WTC11 (cell line): ENCODE results near the gene LINC00237.

ENCODE experiments used
- ELF4 ChIP-seq: sonication (generic); formaldehyde crosslinking; IDR thresholded peaks from 2 replicates; pipeline ENCODE4 v1.8.1; 2022; ENCODE audit warnings: low read depth, mild to moderate bottlenecking, moderate library complexity, missing genetic modification reagents
- ESRRA ChIP-seq: sonication (generic); formaldehyde crosslinking; IDR thresholded peaks from 2 replicates; pipeline ENCODE4 v1.8.1; 2022; ENCODE audit warnings: mild to moderate bottlenecking, missing genetic modification reagents, borderline replicate concordance
- TEAD4 ChIP-seq: sonication (generic); formaldehyde crosslinking; IDR thresholded peaks from 2 replicates; pipeline ENCODE4 v1.8.0; 2022; ENCODE audit warnings: mild to moderate bottlenecking, missing genetic modification reagents
- ZNF423 ChIP-seq: fragments of 250-450 bp; sonication (Bioruptor Pico); IDR thresholded peaks from 2 replicates; pipeline ENCODE4 v2.1.2; 2022; ENCODE audit warnings: mild to moderate bottlenecking, moderate library complexity
- TF ChIP-seq, protein P1 (sequence below): sonication (generic); formaldehyde crosslinking; IDR thresholded peaks from 2 replicates; pipeline ENCODE4 v1.8.1; 2023; ENCODE audit warnings: mild to moderate bottlenecking, missing genetic modification reagents, moderate library complexity
- TF ChIP-seq, protein P2 (sequence below): sonication (generic); formaldehyde crosslinking; IDR thresholded peaks from 2 replicates; pipeline ENCODE4 v1.8.1; 2022; ENCODE audit warnings: missing genetic modification reagents, borderline replicate concordance
- TF ChIP-seq, protein P3 (sequence below): sonication (generic); formaldehyde crosslinking; IDR thresholded peaks from 2 replicates; pipeline ENCODE4 v1.8.0; 2022; ENCODE audit warnings: mild to moderate bottlenecking, missing genetic modification reagents
- TF ChIP-seq, protein P4 (sequence below): fragments of 250-450 bp; sonication (Bioruptor Pico); IDR thresholded peaks from 2 replicates; pipeline ENCODE4 v1.9.0; 2021; ENCODE audit warnings: moderate library complexity, mild to moderate bottlenecking, inconsistent platforms, borderline replicate concordance
- TF ChIP-seq, protein P5 (sequence below): fragments of 200-600 bp; IDR thresholded peaks from 2 replicates; pipeline ENCODE4 v1.8.0; 2022; ENCODE audit warnings: antibody characterized with exemption
- TF ChIP-seq, protein P6 (sequence below): sonication (generic); formaldehyde crosslinking; IDR thresholded peaks from 2 replicates; pipeline ENCODE4 v1.8.0; 2022; ENCODE audit warnings: mild to moderate bottlenecking, missing genetic modification reagents

DNA sequence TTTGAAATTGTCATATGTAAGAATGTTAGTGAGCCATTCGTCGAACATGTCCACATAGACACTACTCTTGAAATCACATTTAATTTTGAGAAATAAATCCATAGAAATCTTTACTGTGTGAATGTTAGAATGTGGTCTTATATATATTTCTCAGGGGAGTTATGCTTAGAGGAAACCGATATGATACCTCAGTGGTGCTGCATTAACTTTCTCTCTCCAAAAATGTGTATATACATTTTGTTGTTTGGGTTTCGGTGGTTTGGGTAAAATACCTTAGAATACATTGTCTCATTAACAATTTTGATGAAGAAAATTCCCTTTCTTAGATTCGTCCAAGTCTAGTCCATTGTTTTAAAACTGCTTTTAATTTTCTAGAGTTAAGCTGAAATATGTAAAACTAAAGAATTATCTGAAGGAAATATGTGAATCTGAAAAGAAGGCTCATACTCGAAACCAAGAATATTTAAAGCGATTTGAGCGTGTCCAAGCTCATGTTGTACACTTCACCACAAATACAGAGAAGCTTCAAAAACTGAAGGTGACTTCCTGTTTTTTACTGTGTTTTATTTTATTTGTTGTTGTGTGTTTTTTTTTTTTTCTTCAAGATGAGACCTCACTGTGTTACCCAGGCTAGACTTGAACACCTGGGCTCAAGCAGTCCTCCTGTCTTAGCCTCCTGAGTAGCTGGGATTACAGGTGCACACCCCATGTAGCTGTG, 30.0 kb upstream of the LINC00237 start:
- TF ChIP-seq, protein P1, sequence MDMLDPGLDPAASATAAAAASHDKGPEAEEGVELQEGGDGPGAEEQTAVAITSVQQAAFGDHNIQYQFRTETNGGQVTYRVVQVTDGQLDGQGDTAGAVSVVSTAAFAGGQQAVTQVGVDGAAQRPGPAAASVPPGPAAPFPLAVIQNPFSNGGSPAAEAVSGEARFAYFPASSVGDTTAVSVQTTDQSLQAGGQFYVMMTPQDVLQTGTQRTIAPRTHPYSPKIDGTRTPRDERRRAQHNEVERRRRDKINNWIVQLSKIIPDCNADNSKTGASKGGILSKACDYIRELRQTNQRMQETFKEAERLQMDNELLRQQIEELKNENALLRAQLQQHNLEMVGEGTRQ (CRISPR knock-in tag), result no peak
- TF ChIP-seq ZNF423 (CRISPR knock-in tag) (no peak), ESRRA (CRISPR knock-in tag) (no peak), ELF4 (no peak), TEAD4 (no peak)
- TF ChIP-seq, protein P2, sequence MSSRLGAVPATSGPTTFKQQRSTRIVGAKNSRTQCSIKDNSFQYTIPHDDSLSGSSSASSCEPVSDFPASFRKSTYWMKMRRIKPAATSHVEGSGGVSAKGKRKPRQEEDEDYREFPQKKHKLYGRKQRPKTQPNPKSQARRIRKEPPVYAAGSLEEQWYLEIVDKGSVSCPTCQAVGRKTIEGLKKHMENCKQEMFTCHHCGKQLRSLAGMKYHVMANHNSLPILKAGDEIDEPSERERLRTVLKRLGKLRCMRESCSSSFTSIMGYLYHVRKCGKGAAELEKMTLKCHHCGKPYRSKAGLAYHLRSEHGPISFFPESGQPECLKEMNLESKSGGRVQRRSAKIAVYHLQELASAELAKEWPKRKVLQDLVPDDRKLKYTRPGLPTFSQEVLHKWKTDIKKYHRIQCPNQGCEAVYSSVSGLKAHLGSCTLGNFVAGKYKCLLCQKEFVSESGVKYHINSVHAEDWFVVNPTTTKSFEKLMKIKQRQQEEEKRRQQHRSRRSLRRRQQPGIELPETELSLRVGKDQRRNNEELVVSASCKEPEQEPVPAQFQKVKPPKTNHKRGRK (CRISPR knock-in tag), result no peak
- TF ChIP-seq, protein P3, sequence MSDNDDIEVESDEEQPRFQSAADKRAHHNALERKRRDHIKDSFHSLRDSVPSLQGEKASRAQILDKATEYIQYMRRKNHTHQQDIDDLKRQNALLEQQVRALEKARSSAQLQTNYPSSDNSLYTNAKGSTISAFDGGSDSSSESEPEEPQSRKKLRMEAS (CRISPR knock-in tag), result no peak
- TF ChIP-seq, protein P4, sequence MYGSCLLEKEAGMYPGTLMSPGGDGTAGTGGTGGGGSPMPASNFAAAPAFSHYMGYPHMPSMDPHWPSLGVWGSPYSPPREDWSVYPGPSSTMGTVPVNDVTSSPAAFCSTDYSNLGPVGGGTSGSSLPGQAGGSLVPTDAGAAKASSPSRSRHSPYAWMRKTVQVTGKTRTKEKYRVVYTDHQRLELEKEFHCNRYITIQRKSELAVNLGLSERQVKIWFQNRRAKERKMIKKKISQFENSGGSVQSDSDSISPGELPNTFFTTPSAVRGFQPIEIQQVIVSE (CRISPR knock-in tag), result no peak
- TF ChIP-seq, protein P5, sequence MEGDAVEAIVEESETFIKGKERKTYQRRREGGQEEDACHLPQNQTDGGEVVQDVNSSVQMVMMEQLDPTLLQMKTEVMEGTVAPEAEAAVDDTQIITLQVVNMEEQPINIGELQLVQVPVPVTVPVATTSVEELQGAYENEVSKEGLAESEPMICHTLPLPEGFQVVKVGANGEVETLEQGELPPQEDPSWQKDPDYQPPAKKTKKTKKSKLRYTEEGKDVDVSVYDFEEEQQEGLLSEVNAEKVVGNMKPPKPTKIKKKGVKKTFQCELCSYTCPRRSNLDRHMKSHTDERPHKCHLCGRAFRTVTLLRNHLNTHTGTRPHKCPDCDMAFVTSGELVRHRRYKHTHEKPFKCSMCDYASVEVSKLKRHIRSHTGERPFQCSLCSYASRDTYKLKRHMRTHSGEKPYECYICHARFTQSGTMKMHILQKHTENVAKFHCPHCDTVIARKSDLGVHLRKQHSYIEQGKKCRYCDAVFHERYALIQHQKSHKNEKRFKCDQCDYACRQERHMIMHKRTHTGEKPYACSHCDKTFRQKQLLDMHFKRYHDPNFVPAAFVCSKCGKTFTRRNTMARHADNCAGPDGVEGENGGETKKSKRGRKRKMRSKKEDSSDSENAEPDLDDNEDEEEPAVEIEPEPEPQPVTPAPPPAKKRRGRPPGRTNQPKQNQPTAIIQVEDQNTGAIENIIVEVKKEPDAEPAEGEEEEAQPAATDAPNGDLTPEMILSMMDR, result no peak
- TF ChIP-seq, protein P6, sequence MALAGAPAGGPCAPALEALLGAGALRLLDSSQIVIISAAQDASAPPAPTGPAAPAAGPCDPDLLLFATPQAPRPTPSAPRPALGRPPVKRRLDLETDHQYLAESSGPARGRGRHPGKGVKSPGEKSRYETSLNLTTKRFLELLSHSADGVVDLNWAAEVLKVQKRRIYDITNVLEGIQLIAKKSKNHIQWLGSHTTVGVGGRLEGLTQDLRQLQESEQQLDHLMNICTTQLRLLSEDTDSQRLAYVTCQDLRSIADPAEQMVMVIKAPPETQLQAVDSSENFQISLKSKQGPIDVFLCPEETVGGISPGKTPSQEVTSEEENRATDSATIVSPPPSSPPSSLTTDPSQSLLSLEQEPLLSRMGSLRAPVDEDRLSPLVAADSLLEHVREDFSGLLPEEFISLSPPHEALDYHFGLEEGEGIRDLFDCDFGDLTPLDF (CRISPR knock-in tag), result no peak
